PC-3 (cell line): ENCODE measurements around the gene SIGMAR1.

Experiments
- EZH2phosphoT487 ChIP-seq: fragments of 300-600 bp; sonication (generic); IDR thresholded peaks from 2 replicates; pipeline ENCODE4 v1.6.1; 2018; ENCODE audit warnings: mild to moderate bottlenecking, antibody characterized with exemption, low read length, borderline replicate concordance
- TF ChIP-seq, protein P1 (sequence below): fragments of 300-600 bp; sonication (generic); conservative IDR thresholded peaks from 2 replicates; pipeline ENCODE4 v1.5.1; 2017; ENCODE audit warnings: antibody characterized with exemption, low read depth, mild to moderate bottlenecking, low read length

DNA sequence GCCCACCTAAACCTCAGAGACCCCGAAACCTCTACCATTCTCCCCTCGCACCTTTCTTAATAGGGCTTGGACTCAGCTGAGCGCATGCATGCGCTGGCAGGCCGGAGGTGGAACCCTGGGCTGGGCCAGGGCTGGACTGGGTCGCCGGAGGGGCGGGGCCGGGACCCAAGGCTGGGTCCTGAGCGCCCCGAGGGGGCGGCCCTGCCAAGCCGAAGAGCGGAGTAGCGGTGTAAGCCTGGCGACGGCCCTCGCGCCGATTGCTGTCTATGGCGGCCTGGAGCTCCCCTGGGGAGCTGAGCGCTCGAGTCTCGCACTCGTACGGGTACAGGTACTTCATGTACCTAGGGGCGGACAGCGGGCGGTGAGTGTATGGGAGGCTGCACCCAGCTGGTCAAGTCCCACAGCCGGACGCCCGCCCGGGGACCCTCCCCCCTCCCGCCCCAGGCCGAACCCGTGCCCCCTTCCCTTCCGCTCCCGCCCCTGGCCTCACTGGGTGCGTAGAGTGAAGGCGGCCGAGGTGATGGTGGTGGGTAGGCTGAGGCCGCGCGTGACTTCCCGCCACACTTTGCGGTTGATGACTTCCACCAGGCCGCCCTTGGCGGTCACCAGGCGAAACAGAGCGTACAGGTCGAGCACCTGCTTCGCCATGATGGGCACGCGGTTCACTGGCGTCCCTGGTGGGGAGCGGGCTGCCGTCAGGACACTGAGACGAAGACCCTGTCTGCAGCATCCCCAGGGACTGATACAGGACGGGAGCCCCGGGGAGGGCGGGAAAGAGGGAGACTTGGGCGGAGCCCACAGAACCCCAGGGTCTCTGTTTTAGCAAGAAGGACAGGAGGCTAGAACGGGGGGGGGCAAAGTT, 14.0 kb downstream of the SIGMAR1 start:
- TF ChIP-seq, protein P1, sequence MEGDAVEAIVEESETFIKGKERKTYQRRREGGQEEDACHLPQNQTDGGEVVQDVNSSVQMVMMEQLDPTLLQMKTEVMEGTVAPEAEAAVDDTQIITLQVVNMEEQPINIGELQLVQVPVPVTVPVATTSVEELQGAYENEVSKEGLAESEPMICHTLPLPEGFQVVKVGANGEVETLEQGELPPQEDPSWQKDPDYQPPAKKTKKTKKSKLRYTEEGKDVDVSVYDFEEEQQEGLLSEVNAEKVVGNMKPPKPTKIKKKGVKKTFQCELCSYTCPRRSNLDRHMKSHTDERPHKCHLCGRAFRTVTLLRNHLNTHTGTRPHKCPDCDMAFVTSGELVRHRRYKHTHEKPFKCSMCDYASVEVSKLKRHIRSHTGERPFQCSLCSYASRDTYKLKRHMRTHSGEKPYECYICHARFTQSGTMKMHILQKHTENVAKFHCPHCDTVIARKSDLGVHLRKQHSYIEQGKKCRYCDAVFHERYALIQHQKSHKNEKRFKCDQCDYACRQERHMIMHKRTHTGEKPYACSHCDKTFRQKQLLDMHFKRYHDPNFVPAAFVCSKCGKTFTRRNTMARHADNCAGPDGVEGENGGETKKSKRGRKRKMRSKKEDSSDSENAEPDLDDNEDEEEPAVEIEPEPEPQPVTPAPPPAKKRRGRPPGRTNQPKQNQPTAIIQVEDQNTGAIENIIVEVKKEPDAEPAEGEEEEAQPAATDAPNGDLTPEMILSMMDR, result no peak
- TF ChIP-seq EZH2phosphoT487, result no peak
